Measurements from ENCODE around the gene TUBB2B.

DNA sequence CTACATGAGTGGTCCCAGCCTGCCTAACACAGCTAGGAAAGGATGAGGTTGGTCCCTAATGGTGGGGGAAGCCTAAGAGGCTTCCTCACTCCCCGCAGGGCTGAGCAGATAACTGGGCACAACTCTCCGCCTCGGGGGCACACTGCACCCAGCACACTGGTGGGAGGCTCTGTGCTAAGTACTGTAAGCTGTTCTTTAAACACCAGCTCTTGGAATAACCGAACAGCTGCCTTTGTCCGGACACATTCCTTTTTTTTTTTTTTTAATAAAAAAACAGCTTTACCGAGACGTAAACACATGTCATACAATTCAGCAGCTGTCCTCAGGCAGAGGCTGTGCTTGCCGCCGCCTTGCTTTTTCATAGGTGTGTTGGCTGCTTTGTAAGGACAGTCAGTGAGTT is 38.2 kb upstream of the TUBB2B start:
- TF ChIP-seq GATA2 (IDR thresholded peaks at IDR 0.05; ENCODE audit: low read depth, low read length) = no peak
- no peak for TF ChIP-seq GATA3 (IDR thresholded peaks at IDR 0.05; ENCODE audit: low read depth, low read length)
